Progenitor cell of endocrine pancreas (in vitro differentiated cells): Measurements from ENCODE around the gene ASB18. TPM values are rescaled to one million over a fixed set of nuclear protein-coding genes. Genes with fewer than 3 reads are reported as not detected.

Source experiments
- DNase-seq: peaks from one replicate; pipeline ENCODE4 v3.0.0; 2021; ENCODE audit warnings: low spot score; ENCODE audit not compliant: unreplicated experiment
- H3K27ac Mint-ChIP-seq: 2 replicates; pipeline ENCODE4 v1.8.0; 2021; ENCODE audit warnings: mild to moderate bottlenecking, moderate library complexity, mixed read lengths
- H3K27me3 Mint-ChIP-seq: 2 replicates; pipeline ENCODE4 v1.8.0; 2021; ENCODE audit warnings: mixed read lengths
- H3K36me3 Mint-ChIP-seq: 2 replicates; pipeline ENCODE4 v1.8.0; 2022; ENCODE audit warnings: mixed read lengths; ENCODE audit not compliant: insufficient read depth
- H3K4me1 Mint-ChIP-seq: 2 replicates; pipeline ENCODE4 v1.8.0; 2021; ENCODE audit warnings: low read depth, mixed read lengths
- H3K4me3 Mint-ChIP-seq: 2 replicates; pipeline ENCODE4 v1.8.0; 2021; ENCODE audit warnings: low read depth, mild to moderate bottlenecking, moderate library complexity, mixed read lengths
- H3K9me3 Mint-ChIP-seq: 2 replicates; pipeline ENCODE4 v1.8.0; 2021; ENCODE audit warnings: low read depth, mixed read lengths
- CTCF ChIP-seq: fragments of 200-600 bp; sonication (generic); IDR thresholded peaks from one replicate; pipeline ENCODE4 v1.5.0; 2021; ENCODE audit warnings: antibody characterized with exemption, mild to moderate bottlenecking; ENCODE audit not compliant: unreplicated experiment
- total RNA-seq: library from RNA; stranded (reverse); gene quantifications from 2 replicates; pipeline ENCODE4 v1.2.1, GENCODE V29; 2021

Gene ASB18
- total RNA-seq, 1 donor from 2014 or later = not detected

GRCh38 chr2:236179236-236180075, 84.8 kb downstream of the ASB18 start:
- DNase-seq = no peak
- no peaks in the 10 kb centered on the region for H3K36me3 Mint-ChIP-seq
- H3K27ac Mint-ChIP-seq = peak overlapping the region; percentile 27
- no peaks in the 10 kb centered on the region for H3K9me3 Mint-ChIP-seq
- no peak for TF ChIP-seq CTCF
- peaks cover 12% of the 10 kb centered on the region for H3K4me1 Mint-ChIP-seq
- peak overlapping the region; percentile 76 for H3K4me3 Mint-ChIP-seq
- peaks cover 64% of the 10 kb centered on the region for H3K27me3 Mint-ChIP-seq

- peaks cover 70% of the 10 kb centered on the region for H3K27me3 Mint-ChIP-seq
- no peaks in the 10 kb centered on the region for H3K36me3 Mint-ChIP-seq
- no peak overlapping the region for H3K27ac Mint-ChIP-seq
- DNase-seq = no peak
- peaks cover 17% of the 10 kb centered on the region for H3K4me1 Mint-ChIP-seq
- no peaks in the 10 kb centered on the region for H3K9me3 Mint-ChIP-seq
- no peak for TF ChIP-seq CTCF
- H3K4me3 Mint-ChIP-seq = peak overlapping the region; percentile 76
Observed at GRCh38 chr2:236178890-236179235, 85.3 kb downstream of the ASB18 start.

- Mint-ChIP-seq H3K27ac (peak overlapping the region; percentile 56), H3K4me3 (peak overlapping the region; percentile 76), H3K27me3 (peaks cover 72% of the 10 kb centered on the region), H3K36me3 (no peaks in the 10 kb centered on the region), H3K9me3 (no peaks in the 10 kb centered on the region), H3K4me1 (peaks cover 17% of the 10 kb centered on the region)
- DNase-seq = peak; percentile 78
- peak; percentile 79 for TF ChIP-seq CTCF
Observed at GRCh38 chr2:236177967-236178889, 86.0 kb downstream of the ASB18 start.

- Mint-ChIP-seq H3K9me3 (no peaks in the 10 kb centered on the region), H3K27me3 (peaks cover 70% of the 10 kb centered on the region), H3K36me3 (no peaks in the 10 kb centered on the region), H3K4me1 (peaks cover 17% of the 10 kb centered on the region), H3K27ac (no peak overlapping the region), H3K4me3 (no peak overlapping the region)
- no peak for DNase-seq
- no peak for TF ChIP-seq CTCF
Observed at GRCh38 chr2:236177604-236177966, 86.6 kb downstream of the ASB18 start.

- TF ChIP-seq CTCF = no peak
- no peak overlapping the region for H3K4me3 Mint-ChIP-seq
- no peak overlapping the region for H3K27ac Mint-ChIP-seq
- H3K4me1 Mint-ChIP-seq = peaks cover 17% of the 10 kb centered on the region
- no peaks in the 10 kb centered on the region for H3K9me3 Mint-ChIP-seq
- peaks cover 75% of the 10 kb centered on the region for H3K27me3 Mint-ChIP-seq
- no peak for DNase-seq
- no peaks in the 10 kb centered on the region for H3K36me3 Mint-ChIP-seq
Observed at GRCh38 chr2:236176951-236177350, 87.3 kb downstream of the ASB18 start.
